ENCODE results near the gene BBS9. TPM values are rescaled to one million over a fixed set of nuclear protein-coding genes. Genes with fewer than 3 reads are reported as not detected.

Gene BBS9
- total RNA-seq, 2 donors from 2014 or later = 9.3 to 10.9 TPM

DNA sequence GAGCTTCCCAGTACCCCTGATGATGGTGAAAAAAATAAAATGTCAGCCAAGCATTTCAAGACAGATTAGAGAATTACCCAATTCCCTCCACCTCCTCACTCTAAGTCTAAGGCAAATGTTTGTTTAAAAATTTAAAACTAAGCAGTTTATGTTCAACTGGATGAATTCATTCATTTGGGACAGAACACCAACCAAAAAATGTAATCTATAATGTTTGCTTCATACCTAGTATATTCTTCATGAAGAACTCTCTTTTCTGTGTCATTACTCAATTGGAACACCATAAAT is 450.3 kb downstream of the BBS9 start:
- H3K36me3 ChIP-seq = no peaks in the 10 kb centered on the region
- no peak overlapping the region for H3K9ac ChIP-seq (ENCODE audit: low read depth in 2 of 2, low read length in 2 of 2)
- TF ChIP-seq, protein P1, sequence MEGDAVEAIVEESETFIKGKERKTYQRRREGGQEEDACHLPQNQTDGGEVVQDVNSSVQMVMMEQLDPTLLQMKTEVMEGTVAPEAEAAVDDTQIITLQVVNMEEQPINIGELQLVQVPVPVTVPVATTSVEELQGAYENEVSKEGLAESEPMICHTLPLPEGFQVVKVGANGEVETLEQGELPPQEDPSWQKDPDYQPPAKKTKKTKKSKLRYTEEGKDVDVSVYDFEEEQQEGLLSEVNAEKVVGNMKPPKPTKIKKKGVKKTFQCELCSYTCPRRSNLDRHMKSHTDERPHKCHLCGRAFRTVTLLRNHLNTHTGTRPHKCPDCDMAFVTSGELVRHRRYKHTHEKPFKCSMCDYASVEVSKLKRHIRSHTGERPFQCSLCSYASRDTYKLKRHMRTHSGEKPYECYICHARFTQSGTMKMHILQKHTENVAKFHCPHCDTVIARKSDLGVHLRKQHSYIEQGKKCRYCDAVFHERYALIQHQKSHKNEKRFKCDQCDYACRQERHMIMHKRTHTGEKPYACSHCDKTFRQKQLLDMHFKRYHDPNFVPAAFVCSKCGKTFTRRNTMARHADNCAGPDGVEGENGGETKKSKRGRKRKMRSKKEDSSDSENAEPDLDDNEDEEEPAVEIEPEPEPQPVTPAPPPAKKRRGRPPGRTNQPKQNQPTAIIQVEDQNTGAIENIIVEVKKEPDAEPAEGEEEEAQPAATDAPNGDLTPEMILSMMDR (IDR thresholded peaks at IDR 0.05) = no peak
- H3K4me1 ChIP-seq = no peaks in the 10 kb centered on the region
- H3K27me3 ChIP-seq = no peaks in the 10 kb centered on the region
- intact Hi-C loops (cut with DNase I) = no loop called here
- H3K4me3 ChIP-seq = no peak overlapping the region
- no peak for DNase-seq
- H3K27ac ChIP-seq = no peak overlapping the region
- no peaks in the 10 kb centered on the region for H3K9me3 ChIP-seq

DNA sequence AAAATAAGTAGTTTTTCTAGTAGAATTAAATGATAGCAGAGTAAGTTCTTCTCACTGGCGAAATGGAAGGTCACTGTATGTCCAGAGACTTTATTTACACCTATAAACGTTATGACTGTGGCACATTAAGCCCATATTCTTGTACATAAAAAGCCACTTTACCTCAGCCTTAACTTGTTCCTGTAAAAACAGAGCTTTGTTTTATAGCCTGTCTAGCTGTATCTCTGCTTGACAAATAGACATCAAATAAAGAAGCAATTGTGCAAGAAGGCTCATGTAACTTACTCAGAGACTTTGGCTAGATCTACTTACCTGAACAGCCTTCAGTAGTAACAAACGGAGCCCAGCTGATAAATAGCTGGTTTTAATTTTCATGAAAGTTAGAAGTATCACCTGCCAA is 451.9 kb downstream of the BBS9 start:
- H3K4me1 ChIP-seq = no peaks in the 10 kb centered on the region
- no peak overlapping the region for H3K27ac ChIP-seq
- H3K27me3 ChIP-seq = no peaks in the 10 kb centered on the region
- H3K36me3 ChIP-seq = no peaks in the 10 kb centered on the region
- no peak for DNase-seq
- no peak overlapping the region for H3K9ac ChIP-seq (ENCODE audit: low read depth in 2 of 2, low read length in 2 of 2)
- no peak overlapping the region for H3K4me3 ChIP-seq
- intact Hi-C loops (cut with DNase I) = no loop called here
- TF ChIP-seq, protein P1 (IDR thresholded peaks at IDR 0.05) = no peak
- H3K9me3 ChIP-seq = no peaks in the 10 kb centered on the region

DNA sequence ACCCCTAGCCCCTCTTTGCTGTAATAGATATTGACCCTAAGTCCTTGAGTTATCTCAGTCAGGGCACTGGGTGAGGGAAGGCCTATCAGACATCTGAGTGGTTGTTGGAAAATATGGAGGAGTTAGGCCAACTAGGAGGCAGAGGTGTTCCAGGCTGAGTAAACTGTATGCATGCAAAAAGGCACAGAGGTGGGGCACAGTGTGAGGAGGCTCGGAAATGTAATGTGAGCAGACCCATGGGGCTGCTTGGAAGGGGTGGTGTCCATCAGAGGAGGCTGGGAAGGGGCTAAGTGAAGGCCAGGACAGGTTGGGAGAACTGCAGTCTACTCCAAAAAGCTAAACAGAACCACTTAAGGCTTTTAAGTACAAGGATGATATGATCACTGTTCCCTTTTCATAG is 452.7 kb downstream of the BBS9 start:
- Histone ChIP-seq H3K9ac (ENCODE audit: low read depth in 2 of 2, low read length in 2 of 2) (no peak overlapping the region), H3K9me3 (no peaks in the 10 kb centered on the region), H3K4me1 (no peaks in the 10 kb centered on the region), H3K27me3 (no peaks in the 10 kb centered on the region), H3K27ac (no peak overlapping the region), H3K36me3 (no peaks in the 10 kb centered on the region), H3K4me3 (no peak overlapping the region)
- intact Hi-C loops (cut with DNase I) = no loop called here
- TF ChIP-seq, protein P1 (IDR thresholded peaks at IDR 0.05) = no peak
- DNase-seq = no peak

DNA sequence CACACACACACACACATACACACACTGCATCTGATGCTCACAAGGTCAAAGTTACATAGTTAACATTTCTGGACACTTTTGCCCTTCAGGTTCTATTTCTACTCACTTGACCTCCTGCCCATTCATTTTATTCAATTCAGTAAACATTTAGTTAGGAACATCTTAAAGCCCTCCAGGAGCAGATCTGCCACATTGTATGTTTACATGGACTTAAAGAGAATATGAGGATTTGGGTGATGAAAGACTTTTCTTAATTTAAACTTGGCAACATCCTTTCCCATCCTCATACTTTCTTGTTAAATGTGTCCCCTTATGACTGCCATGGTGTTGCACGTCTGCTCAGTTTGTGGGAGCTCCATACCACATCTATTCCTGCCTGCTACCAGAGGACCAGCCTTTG is 453.2 kb downstream of the BBS9 start:
- intact Hi-C loops (cut with DNase I) = no loop called here
- Histone ChIP-seq H3K9ac (ENCODE audit: low read depth in 2 of 2, low read length in 2 of 2) (no peak overlapping the region), H3K4me3 (no peak overlapping the region), H3K27me3 (no peaks in the 10 kb centered on the region), H3K9me3 (no peaks in the 10 kb centered on the region), H3K27ac (no peak overlapping the region), H3K4me1 (no peaks in the 10 kb centered on the region), H3K36me3 (no peaks in the 10 kb centered on the region)
- TF ChIP-seq, protein P1 (IDR thresholded peaks at IDR 0.05) = no peak
- no peak for DNase-seq

DNA sequence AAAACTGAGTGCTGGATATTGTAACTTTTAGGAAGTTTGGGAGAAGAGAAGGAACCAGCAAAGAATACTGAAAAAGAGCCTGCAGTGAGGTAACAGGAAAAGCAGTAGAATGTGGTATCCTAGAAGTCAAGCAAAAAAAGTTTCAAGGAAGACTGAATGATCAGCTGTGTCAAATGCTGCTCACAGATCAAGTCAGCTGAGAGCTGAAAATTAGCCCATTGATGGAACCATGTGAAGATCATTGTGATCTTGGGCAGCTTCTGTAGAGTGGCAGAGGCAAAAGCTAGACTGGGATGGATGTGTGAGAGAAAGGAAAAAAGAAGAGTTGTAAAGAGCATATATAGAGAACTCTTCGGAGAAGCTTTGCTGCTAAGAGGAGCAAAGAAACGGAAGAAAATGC is 460.5 kb downstream of the BBS9 start:
- no peak overlapping the region for H3K27ac ChIP-seq
- H3K36me3 ChIP-seq = no peaks in the 10 kb centered on the region
- H3K9me3 ChIP-seq = no peaks in the 10 kb centered on the region
- H3K9ac ChIP-seq (ENCODE audit: low read depth in 2 of 2, low read length in 2 of 2) = no peak overlapping the region
- intact Hi-C loops (cut with DNase I) = no loop called here
- H3K27me3 ChIP-seq = no peaks in the 10 kb centered on the region
- no peaks in the 10 kb centered on the region for H3K4me1 ChIP-seq
- TF ChIP-seq, protein P1 (IDR thresholded peaks at IDR 0.05) = no peak
- DNase-seq = no peak
- H3K4me3 ChIP-seq = no peak overlapping the region

DNA sequence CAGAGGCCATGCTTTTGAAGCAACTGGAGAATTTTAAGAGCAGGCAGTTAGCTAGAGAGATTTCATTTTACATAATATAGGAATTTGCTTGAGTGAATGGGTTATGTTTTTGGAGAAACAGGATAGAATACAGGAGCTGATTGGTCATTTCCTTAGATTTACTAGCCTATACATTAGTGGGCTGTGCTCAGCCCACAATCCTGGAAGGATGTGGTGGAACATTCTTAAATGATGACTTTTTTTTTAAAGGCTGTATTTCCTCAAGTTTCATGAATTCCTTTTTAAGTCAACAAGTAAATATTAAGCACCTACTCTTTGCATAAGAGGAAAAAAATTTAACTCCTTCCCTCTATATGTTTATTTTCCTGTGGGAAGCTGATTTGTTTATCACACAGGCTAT is 461.6 kb downstream of the BBS9 start:
- H3K27ac ChIP-seq = no peak overlapping the region
- no peaks in the 10 kb centered on the region for H3K36me3 ChIP-seq
- intact Hi-C loops (cut with DNase I) = no loop called here
- TF ChIP-seq, protein P1 (IDR thresholded peaks at IDR 0.05) = no peak
- H3K27me3 ChIP-seq = no peaks in the 10 kb centered on the region
- DNase-seq = no peak
- H3K9ac ChIP-seq (ENCODE audit: low read depth in 2 of 2, low read length in 2 of 2) = no peak overlapping the region
- H3K4me3 ChIP-seq = no peak overlapping the region
- no peaks in the 10 kb centered on the region for H3K9me3 ChIP-seq
- no peaks in the 10 kb centered on the region for H3K4me1 ChIP-seq

Data from colonic mucosa (tissue), 4 donors.